Epithelial cell of proximal tubule (primary cell): Measurements from ENCODE around the gene SUPT16H. TPM values are rescaled to one million over a fixed set of nuclear protein-coding genes. Genes with fewer than 3 reads are reported as not detected.

Source experiments
- DNase-seq: peaks from one replicate; pipeline ENCODE4 v3.0.0-alpha.2; 2011; ENCODE audit warnings: low read depth
- H3K4me3 ChIP-seq: 2 replicates; pipeline ENCODE4 v1.5.1; 2011; ENCODE audit warnings: low read depth, mild to moderate bottlenecking, low read length
- CTCF ChIP-seq: conservative IDR thresholded peaks from 2 replicates; pipeline ENCODE4 v1.5.1; 2012; ENCODE audit warnings: low read depth, mild to moderate bottlenecking, low read length
- total RNA-seq: library from RNA; depleted of rRNA; stranded (reverse); fragments of >200 nt; gene quantifications from 2 replicates; pipeline ENCODE4 v1.2.3, GENCODE V29; 2015

SUPT16H gene
- total RNA-seq, 1 donor from 2014 or later, result 74.7 TPM

GRCh38 chr14:21334202-21334906 lies 49.5 kb downstream of the SUPT16H start:
- TF ChIP-seq CTCF, result no peak
- DNase-seq, result peak; percentile 3
- no peak overlapping the region for H3K4me3 ChIP-seq

- H3K4me3 ChIP-seq, result no peak overlapping the region
- no peak for DNase-seq
- TF ChIP-seq CTCF, result no peak
These were observed 50.9 kb downstream of the SUPT16H start for GRCh38 chr14:21332950-21333349.

- DNase-seq, result no peak
- no peak overlapping the region for H3K4me3 ChIP-seq
- TF ChIP-seq CTCF, result peak; percentile 20
These were observed 56.8 kb downstream of the SUPT16H start for GRCh38 chr14:21326972-21327371.

GRCh38 chr14:21322716-21323115 lies 61.1 kb downstream of the SUPT16H start:
- H3K4me3 ChIP-seq, result no peak overlapping the region
- DNase-seq, result no peak
- no peak for TF ChIP-seq CTCF

GRCh38 chr14:21320913-21321312 lies 62.9 kb downstream of the SUPT16H start:
- DNase-seq, result no peak
- TF ChIP-seq CTCF, result no peak
- no peak overlapping the region for H3K4me3 ChIP-seq

GRCh38 chr14:21317398-21317797 lies 66.4 kb downstream of the SUPT16H start:
- no peak for DNase-seq
- no peak overlapping the region for H3K4me3 ChIP-seq
- no peak for TF ChIP-seq CTCF

- H3K4me3 ChIP-seq, result no peak overlapping the region
- DNase-seq, result no peak
- no peak for TF ChIP-seq CTCF
These were observed 70.3 kb downstream of the SUPT16H start for GRCh38 chr14:21313512-21313911.
